T-helper 2 cell treated with Interferon-gamma antibody and Interleukin-4, amounts not matched to agents 5 μg/mL and 100 μg/mL, for 36 hours (primary cell): Measurements from ENCODE around the gene MORF4L2.

Experiments
- DNase-seq: peaks from one replicate; pipeline ENCODE4 v3.0.0; 2021; ENCODE audit warnings: low spot score
- H3K27ac Mint-ChIP-seq: one replicate; pipeline ENCODE4 v1.8.0; 2021; ENCODE audit warnings: mild to moderate bottlenecking, mixed read lengths
- H3K27me3 Mint-ChIP-seq: one replicate; pipeline ENCODE4 v1.8.0; 2021; ENCODE audit warnings: low read depth, mixed read lengths
- H3K36me3 Mint-ChIP-seq: one replicate; pipeline ENCODE4 v1.8.0; 2021; ENCODE audit warnings: low read depth, mixed read lengths
- H3K4me1 Mint-ChIP-seq: one replicate; pipeline ENCODE4 v1.8.0; 2021; ENCODE audit warnings: low read depth, mixed read lengths
- H3K4me3 Mint-ChIP-seq: one replicate; pipeline ENCODE4 v1.8.0; 2022; ENCODE audit warnings: mild to moderate bottlenecking, moderate library complexity, mixed read lengths
- H3K9me3 Mint-ChIP-seq: one replicate; pipeline ENCODE4 v1.8.0; 2021; ENCODE audit warnings: mixed read lengths

Gene MORF4L2

GRCh38 chrX:103635436-103635835 is 51.1 kb downstream of the MORF4L2 start:
- Mint-ChIP-seq H3K9me3 (no peaks in the 10 kb centered on the region), H3K36me3 (no peaks in the 10 kb centered on the region), H3K27me3 (peaks cover 2% of the 10 kb centered on the region), H3K4me3 (no peak overlapping the region), H3K27ac (no peak overlapping the region), H3K4me1 (no peaks in the 10 kb centered on the region)
- no peak for DNase-seq

- Mint-ChIP-seq H3K36me3 (no peaks in the 10 kb centered on the region), H3K27ac (no peak overlapping the region), H3K4me3 (no peak overlapping the region), H3K9me3 (no peaks in the 10 kb centered on the region), H3K27me3 (no peaks in the 10 kb centered on the region), H3K4me1 (peaks cover 11% of the 10 kb centered on the region)
- DNase-seq = no peak
Measured at GRCh38 chrX:103631145-103631544, 55.4 kb downstream of the MORF4L2 start.

DNA sequence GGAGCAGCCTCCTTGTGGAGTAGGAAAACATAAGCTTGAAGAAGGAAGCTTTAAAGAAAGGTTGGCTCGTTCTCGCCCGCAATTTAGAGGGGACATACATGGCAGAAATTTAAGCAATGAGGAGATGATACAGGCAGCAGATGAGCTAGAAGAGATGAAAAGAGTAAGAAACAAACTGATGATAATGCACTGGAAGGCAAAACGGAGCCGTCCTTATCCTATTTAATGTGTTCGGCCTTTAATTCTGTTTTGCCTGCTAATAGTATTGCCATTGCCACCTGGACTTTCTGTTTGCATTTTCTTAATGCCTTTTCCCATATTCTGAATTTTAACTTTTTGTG is 56.4 kb downstream of the MORF4L2 start:
- Mint-ChIP-seq H3K27ac (no peak overlapping the region), H3K4me1 (peaks cover 14% of the 10 kb centered on the region), H3K4me3 (peak overlapping the region; percentile 87), H3K9me3 (no peaks in the 10 kb centered on the region), H3K27me3 (no peaks in the 10 kb centered on the region), H3K36me3 (no peaks in the 10 kb centered on the region)
- no peak for DNase-seq

- Mint-ChIP-seq H3K4me1 (peaks cover 14% of the 10 kb centered on the region), H3K27ac (peak overlapping the region; percentile 74), H3K27me3 (no peaks in the 10 kb centered on the region), H3K36me3 (no peaks in the 10 kb centered on the region), H3K9me3 (no peaks in the 10 kb centered on the region), H3K4me3 (peak overlapping the region; percentile 87)
- no peak for DNase-seq
Measured at GRCh38 chrX:103629318-103630170, 57.0 kb downstream of the MORF4L2 start.

DNA sequence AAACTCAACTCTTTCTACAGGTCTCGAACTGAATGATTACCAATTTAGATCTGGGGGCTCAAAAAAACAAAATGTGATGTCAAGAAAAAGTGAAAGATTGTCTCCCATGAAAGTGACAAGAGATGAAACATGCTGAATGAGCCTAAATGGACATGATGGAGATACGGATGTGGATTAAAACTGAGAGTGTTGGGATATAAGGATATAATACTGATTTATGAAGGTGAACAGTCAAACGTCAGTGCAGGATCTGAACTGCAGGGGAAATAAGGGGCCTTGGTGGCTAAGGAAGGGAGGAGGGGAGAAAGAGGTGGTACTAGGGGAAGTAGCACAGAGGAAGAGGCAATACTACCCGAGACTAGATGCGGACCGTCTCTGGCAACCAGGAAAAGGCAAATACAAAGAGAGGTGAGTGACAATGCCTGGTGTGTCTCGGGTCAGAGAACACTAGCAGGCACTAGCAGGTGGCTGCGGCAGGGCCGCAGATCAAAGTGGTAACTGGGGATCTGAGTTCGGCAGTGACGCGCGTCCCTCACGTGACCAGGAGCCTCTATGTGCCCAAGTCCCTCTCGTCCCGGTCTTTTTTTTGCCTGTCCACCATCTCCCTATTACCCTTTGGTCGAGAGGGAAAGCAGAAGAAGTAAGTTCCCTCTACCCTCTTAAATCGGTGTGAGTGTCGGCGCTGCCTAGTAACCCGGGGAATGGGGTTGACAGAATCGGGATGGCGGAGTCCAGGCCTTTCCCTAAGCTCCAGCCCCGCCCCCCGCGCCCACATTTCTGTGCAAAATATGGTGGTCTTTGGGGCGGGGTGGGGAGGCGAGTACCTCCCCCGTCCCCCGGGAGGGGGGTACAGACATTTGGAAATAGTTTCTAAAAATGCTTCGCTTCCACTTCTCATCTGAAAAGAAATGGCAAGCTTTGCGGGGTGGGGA is 57.8 kb downstream of the MORF4L2 start, which contains the start of gene TCEAL1:
Gene TCEAL1, plus strand, starts transcription at position 590 of the 932 bp plus-strand sequence. CDS start 942 bp downstream, outside the sequence.
- peak within 1 kb of the TSS; percentile 87 for H3K4me3 Mint-ChIP-seq
- H3K27ac Mint-ChIP-seq = peak within 1 kb of the TSS; percentile 74
- H3K36me3 Mint-ChIP-seq = no peaks in the 10 kb centered on the region
- no peak for DNase-seq
- no peaks in the 10 kb centered on the region for H3K27me3 Mint-ChIP-seq
- peaks cover 14% of the 10 kb centered on the region for H3K4me1 Mint-ChIP-seq
- no peaks in the 10 kb centered on the region for H3K9me3 Mint-ChIP-seq

DNA sequence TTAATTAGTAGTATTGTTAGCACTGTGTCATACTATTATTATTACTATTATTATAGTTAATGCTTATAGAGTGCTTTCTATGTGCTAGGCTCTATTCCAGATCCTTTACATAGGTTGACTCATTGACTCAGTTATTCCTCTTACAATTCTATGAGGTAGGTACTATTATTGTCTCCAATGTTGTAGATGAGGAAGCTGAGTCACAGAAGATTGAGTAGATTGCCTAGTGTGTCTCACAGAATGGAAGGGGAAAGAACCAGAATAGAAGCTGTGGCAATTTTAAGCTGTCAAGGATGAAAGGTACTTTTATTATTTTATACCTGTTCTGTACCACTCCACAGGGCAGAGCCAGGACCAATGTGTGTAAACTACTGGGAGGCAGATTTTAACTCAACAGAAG is 59.6 kb downstream of the MORF4L2 start:
- Mint-ChIP-seq H3K9me3 (no peaks in the 10 kb centered on the region), H3K4me1 (peaks cover 14% of the 10 kb centered on the region), H3K36me3 (no peaks in the 10 kb centered on the region), H3K27ac (no peak overlapping the region), H3K4me3 (no peak overlapping the region), H3K27me3 (no peaks in the 10 kb centered on the region)
- DNase-seq = no peak
